Stimulated activated CD4-positive, alpha-beta T cell treated with anti-CD3 and anti-CD28 coated beads, TNF-alpha, amount 100 ng/mL, for 4 hours (primary cell): ENCODE measurements around the gene YWHAG.
"Not testable (repeated sequence)": the region's sequence is repeated elsewhere in the genome, so short reads cannot be mapped to it uniquely, and the experiment has no call there.

Experiments
- DNase-seq, 3 experiments: peaks; one replicate each; pipeline ENCODE4 v3.0.0-alpha.2; 2020; ENCODE audit warnings: low read depth in 3 of 3

Gene YWHAG

DNA sequence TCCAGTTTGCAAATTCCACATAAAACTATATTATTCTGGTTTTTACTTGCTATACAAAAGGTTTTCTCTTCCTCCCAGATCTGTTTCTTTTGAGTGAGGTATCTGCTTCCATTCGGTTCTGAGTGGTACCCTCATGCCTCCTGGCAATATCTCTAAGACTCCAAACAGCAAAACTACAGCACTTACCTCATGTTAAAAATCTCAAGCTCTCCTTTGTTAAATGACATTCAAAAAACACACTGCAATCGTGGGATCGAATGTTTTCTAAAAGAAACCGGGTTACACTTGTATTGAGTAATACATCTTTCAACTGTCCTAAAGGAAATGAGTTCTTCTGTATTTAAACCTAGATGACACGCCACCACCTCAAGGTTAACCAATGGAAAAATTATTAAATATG is 11.1 kb downstream of the YWHAG start:
- DNase-seq, result no peak

DNA sequence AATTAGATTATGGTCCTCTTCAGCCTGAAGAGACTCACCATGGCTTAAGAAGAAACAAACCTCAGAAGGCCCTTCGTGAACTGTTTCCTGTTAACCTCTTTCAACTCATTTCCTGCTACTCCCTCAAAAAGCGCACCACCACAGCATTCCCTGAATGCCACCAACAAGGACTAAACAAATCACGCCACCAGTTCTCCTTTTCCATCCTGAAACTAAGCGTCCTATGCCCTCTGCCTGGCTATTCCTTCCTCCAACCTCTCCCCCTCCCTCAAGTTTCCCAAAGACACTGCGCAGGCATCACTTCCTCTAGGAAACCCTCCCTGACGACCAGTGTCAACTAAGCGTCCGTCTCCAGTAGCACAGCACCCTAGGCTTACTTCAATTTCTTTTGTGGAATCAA is 12.0 kb downstream of the YWHAG start:
- no peak for DNase-seq

DNA sequence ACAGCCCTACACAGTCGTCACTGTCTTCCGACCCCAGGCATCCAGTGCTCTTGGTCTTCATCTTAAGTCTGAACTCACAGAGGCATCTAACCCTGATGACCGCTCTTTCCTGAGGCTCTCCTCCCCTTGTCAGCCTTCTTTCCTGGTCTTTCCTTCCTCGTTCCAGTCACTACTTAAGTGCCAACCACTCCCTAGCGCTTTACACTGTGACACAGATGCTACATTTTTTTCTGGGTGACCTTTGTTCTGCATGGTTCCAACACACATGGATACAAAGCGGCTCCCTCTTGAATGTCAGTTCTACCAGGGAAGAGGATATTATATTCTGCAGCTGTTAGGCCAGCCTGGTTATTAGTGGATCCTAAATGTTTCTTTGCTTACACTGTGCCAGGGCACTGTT is 12.7 kb downstream of the YWHAG start:
- DNase-seq, result no peak

DNA sequence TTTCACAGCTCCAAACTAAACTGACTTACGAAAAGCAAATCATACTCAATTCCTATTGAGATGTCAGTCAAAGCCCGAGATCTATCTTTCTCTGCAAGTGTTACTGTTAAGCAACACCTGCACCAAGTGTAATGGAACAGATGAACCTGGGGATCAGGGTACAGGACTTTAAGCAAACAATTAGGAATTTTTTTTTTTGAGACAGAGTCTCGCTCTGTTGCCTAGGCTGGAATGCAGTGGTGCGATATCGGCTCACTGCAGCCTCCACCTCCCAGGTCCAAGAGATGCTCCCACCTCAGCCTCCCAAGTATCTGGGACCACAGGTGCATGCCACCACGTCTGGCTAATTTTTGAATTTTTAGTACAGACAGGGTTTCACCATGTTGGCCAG is 14.9 kb downstream of the YWHAG start:
- no peak for DNase-seq

DNA sequence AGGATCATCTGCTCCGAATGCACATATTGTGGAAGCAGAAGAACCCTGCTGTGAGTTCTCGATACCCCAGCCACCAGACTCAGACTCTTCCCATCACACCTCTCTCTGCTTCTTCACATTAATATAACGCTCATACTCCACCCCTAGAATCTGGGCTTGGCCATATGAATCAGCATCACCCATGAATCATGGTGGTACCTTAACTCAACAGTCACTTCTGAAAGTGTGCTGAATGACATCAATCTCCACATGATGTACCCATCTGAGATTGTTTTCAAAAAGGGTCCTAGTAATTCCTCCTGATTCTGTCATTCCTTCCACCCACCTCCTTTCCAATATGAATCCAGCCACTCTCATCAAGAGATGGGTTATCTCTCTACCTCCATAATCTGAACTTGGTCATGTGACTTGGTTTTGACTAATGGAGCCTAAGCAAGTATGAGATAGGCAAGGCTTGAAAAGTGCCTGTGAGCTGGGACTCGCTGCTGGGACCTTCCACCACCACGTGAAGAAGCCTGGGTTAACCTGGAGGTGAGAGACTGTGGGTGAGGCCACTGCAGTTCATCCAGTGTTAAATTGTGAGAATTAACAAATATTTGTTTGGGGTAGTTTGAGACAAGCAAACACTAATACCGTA is 15.4 kb downstream of the YWHAG start:
- no peak for DNase-seq

DNA sequence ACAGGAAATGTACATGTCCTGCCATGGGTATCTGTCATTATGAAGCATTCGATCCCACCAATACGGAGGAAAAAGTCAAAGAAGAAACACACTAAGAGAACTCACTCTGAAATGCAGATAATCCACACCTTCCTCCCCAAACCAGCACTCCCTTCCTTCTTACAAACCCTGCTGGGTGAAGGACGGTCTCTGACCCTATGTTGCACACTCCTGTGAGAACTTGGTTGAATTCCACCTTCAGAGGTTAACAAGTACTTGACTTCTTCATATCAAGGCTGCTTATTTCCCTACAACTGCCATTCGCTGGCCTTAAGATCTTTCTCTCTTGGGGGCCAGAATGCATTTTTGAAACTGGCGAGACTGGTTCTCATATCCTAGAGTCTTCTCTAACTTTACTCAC is 16.6 kb downstream of the YWHAG start:
- no peak for DNase-seq

DNA sequence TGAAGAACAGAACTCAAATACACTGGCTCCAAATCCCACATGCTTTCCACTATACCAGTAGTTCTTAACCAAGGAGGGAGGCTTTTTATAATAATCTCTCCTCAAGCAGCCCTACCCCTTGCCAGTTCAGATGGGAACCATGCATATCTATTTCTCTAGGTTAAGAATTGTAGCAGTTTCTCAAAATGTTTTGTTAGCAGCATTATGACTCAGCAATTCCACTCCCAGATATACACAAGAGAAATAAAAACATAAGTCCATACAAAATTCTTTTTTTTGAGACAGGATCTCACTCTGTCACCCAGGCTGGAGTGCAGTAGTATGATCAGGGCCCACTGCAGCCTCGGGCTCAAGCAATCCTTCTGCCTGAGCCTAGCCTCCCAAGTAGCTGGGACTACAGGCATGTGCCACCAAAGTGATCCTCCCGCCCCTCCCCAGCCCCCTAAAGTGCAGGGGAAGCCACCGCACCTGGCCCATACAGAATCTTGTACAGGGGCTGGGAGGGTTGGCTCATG is 18.1 kb downstream of the YWHAG start:
- DNase-seq, result no peak

DNA sequence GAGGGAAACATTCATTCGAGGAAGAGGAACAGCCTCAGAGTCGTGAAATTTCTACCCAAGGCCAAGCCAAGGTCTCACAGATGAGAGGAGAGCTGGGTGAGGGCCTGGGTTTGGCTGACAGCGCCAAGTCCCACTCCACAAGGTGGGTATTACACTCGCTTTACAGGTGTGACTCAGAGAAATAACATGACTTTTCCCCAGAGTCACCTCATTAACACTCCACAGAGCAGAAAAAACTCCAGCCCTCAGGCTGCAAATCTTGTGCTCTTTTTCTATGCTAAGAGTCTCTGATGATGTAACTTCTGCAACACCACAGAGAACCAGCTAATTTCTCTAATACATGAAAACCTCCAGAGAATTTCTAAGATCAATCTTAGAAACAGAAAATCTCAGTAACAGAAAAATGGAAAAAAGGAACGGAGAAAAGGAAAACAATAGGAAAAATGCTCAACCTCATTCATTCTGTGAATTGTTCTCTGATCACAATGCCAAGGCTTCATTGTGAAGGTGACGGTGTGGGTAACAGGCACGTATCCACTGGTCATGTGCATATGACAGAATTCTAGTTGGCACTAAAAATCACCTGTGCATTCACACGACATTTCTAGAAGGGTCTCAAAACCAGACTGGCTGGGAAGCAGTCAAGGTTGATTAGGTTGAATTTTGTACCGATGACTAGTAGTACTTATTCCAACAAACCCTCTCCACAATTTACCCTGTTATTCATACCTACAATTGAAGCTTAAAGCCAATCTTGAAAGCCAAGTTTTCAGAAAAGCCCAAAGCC is 20.3 kb downstream of the YWHAG start:
- no peak for DNase-seq

DNA sequence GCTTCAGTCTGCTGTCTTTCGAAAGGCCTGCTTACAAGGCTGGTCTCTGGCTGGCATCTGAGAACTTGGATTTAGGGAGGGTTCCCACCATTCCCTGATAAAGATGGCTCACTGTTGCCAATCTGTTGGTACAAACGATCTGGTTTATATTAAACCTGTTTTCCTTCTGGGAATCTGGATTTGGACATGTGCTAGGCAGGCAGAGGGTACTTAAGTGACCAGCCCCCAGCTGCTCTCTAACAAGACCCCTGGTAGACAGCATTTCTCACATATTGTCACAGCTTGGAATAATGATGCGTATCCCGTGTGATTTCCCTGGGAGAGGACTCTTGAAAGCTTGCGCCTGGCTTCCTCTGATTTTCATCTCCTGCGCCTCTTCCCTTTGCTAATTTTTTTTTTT is 21.6 kb downstream of the YWHAG start:
- no peak for DNase-seq

DNA sequence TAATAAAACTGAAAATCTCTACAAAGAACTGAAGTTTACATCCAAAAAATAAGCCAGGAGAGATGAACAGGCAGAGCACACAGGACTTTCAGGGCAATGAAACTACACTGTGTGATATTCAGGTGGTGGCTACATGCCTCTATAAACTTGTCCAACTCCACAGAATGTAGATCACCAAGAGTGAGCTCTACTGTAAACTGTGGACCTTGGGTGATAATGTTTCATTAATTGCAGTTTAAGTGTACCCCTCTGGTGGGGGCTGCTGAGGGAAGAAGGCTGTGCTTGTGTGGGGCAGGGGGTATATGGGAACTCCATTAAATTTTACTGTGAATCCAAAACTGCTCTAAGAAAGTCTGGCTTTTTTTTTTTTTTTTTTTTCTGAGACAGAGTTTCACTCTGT is 22.7 kb downstream of the YWHAG start:
- no peak for DNase-seq

DNA sequence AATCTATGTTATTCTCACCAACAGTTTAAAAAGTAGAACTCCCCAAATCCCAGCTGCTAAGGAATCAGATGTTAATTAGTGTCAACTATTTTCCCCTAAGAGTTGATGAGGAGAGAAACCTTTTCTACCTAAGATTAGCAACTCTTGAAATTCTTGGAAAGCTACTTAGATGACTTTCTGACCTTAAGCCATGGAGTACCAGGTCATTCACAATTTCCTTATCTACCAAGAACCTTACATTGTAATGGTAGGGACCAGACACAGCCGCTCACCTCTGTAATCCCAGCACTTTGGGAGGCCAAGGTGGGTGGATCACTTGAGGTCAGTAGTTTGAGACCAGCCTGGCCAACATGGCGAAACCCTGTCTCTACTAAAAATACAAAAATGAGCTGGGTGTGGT is 23.4 kb downstream of the YWHAG start:
- DNase-seq, result not testable (repeated sequence)

DNA sequence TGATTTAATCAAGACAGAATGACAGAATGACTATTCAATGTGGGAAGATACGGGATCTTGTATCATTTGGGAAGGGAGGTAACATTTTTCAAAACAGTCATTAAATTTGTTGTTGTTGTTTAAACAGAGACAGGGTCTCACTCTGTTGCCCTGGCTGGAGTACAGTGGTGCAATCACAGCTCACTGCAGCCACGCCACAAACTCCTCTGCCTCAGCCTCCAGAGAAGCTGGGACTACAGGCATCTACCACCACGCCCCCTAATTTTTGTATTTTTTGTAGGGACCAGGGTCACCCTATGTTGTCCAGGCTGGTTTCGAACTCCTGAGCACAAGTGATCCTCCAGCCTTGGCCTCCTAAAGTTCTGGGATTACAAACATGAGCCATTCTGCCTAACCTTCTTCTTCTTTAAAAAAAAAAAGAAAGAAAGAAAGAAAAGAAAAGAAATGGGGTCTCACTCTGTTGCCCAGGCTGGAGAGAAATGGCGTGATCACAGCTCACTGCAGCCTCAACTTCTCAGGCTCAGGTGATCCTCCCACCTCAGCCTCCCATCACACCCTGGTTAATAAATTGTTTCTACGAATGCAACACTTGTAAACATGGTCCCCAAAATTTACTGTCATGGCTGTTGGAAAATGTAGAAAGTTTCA is 24.3 kb downstream of the YWHAG start:
- no peak for DNase-seq

DNA sequence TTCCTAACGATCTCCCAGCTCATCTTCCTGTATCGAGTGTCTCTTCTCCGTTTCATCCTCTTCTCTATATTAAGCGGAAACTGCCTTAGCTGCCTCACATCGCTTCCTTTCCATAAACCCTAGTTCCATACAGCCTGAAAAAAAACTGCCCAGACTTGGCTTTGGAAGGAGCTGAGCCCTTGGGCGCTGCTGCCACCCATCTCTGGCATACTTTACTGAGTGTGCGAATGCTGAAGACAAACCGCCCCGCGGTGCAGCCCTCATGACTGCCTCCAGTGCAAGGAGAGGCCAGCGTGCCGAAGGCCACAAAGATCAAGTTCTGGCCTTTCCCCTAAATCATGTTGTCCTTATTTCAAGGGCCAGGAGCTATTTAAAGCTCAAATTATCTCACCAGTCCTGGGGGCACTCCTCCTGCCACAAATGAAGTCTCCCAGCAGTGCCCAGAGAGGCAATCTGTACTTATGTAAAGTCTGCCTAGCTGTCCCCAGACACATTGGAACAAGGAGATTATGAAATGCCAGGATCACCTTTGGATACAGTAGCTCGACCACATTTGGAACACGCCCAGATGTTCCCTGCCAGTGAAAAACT is 25.2 kb downstream of the YWHAG start:
- no peak for DNase-seq

DNA sequence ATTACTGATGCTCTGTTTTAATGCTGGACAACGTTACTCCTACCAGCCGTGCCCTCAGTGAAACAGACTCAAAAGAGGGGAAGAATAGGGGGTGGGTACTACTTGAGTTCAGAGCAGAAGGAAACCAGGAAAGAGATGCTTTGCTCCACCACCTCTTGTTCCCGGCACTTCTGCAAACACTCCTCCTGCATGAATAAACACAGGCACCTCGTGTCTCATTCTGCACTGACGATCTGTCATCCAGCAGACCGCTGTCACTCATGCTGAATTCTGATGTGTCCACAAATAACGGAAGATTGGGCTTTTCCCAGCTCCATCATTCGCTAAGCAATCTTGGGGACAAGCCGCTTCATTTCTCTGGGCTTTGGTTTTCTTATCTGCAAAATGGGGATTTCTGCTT is 26.7 kb downstream of the YWHAG start:
- DNase-seq, result no peak

DNA sequence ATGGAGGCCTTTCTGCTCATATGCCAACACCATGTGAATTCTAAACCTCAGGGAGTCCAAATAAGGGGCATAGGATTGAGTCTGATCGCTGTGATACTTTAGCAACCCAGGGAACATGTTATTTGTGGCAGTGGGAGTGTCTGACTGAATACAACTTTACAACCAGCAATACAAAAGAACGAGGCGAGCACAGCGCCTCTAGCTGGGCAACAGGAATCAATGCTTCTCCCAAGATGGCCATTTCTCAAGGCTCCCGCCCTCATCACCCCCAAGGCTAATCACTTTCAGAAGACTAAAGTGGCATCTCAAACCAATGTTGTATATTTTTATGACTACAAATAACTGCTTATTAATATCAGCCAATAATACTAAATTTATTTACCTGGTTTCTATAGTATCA is 28.1 kb downstream of the YWHAG start:
- no peak for DNase-seq

DNA sequence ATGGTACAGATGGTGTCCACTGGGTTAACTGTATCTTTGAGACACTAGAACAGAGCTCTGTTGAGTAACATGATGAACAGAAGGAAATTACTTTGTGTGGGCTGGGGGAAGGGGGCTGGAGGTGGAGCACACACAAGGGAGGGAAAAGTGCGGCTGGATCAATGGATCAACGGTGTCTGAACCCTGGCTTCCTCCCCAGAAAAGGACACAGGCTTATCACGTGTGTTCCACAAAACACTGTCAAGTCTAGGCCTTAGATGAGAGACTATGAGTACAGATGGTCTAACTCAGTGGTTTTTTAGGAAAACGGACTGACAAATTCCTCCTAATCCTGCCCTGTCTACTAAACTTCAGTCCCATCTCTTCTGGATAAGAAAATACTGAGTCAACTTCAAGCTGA is 28.5 kb downstream of the YWHAG start:
- DNase-seq, result no peak

DNA sequence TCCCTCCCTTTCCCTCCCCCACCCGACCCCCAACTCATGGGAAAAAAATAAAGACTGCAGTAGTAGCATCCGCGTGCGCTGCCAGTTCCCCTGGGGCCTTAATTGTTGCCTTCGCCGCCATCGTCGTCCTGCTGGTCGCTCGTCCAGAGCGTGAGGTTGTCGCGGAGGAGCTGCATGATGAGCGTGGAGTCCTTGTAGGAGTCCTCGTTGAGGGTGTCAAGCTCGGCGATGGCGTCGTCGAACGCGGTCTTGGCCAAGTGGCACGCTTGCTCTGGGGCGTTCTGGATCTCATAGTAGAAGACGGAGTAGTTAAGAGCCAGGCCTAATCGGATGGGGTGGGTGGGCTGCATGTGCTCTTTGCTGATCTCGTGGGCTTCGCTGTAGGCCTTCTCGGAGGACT is 29.3 kb downstream of the YWHAG start:
- no peak for DNase-seq

DNA sequence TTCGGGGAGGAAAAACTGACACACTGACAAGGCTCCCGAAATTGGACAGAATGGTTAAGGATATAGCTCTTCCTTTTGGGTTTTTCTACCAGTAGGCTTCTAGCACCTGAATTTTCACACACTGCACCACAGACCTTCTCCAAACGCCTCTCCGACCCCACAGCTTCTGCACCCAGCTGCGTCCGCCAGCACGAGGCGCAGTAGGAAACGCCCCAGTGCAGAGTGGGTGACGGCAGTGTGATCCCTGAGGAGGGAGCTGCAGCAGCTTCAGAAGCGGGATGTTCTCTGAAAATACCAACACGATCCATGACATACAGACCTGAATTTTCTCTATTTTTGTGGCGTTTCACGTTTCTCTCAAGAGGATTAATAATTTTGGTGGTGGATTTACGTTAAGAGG is 30.4 kb downstream of the YWHAG start:
- no peak for DNase-seq

DNA sequence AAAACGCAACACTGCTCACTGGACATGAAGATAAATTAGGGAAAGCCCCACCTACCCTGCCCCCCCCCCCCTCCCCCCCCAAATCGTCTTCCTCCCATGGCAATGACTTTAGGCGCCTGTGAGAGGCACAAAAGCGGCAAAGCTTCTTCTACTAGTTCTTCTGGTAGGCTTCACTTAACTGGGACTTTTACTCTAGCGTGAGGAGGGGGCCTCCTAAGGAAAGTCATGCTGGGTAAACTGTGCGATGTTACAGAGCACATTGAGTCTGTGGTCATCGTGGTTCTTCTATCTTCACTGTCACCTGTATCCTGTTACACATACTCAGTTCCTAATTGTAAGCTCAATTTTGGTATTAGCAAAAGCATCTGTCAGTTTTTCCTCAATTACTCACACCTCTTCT is 31.2 kb downstream of the YWHAG start:
- no peak for DNase-seq

DNA sequence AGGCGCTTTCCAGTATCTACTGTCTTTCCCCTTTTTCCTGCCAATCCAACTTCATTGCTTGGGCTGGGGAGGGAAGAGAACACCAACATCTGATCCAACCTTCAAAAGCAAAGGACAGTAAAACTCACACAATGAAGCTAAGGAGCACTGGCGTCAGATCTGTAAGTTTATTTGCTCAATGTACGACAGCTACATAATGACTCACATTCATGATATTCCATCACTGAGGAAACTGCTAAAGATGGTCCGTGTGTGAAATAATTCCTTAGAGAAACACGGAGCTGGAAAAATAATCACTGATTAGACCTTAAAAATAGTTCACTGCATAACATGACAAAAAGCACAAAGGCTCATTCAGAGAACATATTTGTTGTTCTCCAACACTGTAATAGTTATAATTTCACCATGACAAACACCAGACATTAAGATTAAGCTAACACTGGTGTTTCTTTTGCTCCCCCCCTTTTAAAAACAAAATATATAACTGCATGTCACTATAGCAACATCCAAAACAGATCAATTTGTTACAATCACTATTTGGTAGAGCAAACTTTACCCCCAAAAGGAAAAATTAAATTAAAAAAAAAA is 32.1 kb downstream of the YWHAG start:
- no peak for DNase-seq

DNA sequence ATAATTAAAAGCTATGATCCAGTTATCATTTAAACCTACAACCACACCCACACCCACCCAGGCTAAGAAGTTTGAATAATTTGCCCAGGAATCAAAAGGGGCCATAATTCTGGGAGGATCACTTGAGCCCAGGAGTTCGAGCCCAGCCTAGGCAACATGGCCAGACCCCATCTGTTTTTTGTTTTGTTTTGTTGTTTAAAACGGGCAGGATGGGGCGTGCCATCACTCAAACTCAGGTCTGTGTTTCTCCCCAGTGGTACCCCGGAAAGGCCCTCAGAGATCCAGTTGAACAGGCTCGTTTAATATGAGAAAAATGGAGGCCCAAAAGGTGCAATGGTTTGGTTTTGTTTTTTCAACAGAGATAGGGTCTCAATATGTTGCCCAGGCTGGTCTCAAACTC is 33.0 kb downstream of the YWHAG start:
- no peak for DNase-seq

DNA sequence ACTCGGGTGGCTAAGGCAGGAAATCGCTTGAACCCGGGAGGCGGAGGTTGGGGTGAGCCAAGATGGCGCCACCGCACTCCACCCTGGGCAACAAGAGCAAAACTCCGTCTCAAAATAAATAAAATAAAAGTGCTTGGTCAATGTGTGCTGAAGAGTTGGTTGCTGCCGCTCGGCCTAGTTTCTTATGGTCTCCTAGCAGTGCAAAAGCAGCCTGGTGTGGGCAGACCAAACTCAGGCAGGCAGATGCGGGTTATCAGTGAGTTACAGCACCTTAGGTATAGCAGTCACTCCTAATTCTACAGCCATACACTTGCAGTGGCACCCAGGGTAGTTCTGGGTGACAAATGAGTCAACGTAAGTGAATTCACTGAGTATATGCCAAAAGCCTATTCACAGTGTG is 33.7 kb downstream of the YWHAG start:
- DNase-seq, result no peak
